SK-N-SH treated with all-trans-retinoic acid at 6 μM for 48 hours (cell line): ENCODE data around the gene MACF1.

ENCODE experiments used
- ZFP30 ChIP-seq: fragments of 450-650 bp; formaldehyde crosslinking; IDR thresholded peaks from 2 replicates; pipeline ENCODE4 v1.5.0; 2022; ENCODE audit warnings: mild to moderate bottlenecking, moderate library complexity
- TF ChIP-seq, protein P1 (sequence below): fragments of 250-450 bp; sonication (Bioruptor Pico); IDR thresholded peaks from 2 replicates; pipeline ENCODE4 v1.8.0; 2020; ENCODE audit warnings: mild to moderate bottlenecking, moderate library complexity, borderline replicate concordance

DNA sequence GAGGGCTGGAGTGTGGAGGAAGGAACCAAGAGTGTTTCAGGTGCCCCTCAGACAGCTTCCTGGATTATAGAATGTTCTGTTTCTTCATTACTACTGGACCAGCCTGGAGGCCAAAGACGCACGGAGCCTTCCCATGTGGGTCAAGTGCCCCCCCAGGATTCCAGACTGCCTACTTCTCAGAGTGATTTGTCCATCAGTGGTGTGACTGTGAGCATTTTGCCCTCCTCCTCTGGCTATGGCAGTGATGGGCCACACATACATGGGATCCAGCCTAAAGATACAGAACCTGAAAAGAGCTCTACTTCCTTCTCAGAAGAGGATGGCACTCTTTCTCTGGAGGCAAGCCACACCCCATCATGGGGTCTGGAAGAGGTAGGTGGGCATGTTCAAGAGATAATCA is 64.9 kb downstream of the MACF1 start:
- TF ChIP-seq ZFP30 (CRISPR knock-in tag), result no peak
- TF ChIP-seq, protein P1, sequence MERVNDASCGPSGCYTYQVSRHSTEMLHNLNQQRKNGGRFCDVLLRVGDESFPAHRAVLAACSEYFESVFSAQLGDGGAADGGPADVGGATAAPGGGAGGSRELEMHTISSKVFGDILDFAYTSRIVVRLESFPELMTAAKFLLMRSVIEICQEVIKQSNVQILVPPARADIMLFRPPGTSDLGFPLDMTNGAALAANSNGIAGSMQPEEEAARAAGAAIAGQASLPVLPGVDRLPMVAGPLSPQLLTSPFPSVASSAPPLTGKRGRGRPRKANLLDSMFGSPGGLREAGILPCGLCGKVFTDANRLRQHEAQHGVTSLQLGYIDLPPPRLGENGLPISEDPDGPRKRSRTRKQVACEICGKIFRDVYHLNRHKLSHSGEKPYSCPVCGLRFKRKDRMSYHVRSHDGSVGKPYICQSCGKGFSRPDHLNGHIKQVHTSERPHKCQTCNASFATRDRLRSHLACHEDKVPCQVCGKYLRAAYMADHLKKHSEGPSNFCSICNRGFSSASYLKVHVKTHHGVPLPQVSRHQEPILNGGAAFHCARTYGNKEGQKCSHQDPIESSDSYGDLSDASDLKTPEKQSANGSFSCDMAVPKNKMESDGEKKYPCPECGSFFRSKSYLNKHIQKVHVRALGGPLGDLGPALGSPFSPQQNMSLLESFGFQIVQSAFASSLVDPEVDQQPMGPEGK (CRISPR knock-in tag), result no peak
